ENCODE data around the gene FAM222A. TPM values are rescaled to one million over a fixed set of nuclear protein-coding genes. Genes with fewer than 3 reads are reported as not detected.

The FAM222A gene
- total RNA-seq, 2 experiments from 2014 or later = 1.1 to 1.8 TPM

DNA sequence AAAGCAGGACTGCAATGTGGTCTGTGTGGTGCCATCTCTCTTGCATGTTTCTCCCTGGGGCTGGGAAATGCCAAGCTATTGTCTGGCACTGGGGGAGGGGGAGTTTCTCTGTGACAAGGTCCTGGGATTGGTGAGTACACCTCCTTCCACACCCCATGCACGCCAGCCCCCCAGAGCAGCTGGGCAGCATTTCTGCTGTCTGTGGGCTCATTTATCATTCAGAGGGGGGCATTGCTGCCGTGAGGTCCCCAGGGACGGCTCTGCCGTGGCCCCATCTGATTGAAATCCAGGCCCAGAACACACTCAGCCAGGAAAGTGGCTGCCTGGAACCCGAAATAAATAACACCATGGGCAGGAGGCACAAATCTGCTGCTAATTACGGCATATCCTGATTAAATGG lies 12.6 kb upstream of the FAM222A start:
- peaks cover 11% of the 10 kb centered on the region for H3K27me3 Mint-ChIP-seq
- no peaks in the 10 kb centered on the region for H3K36me3 Mint-ChIP-seq
- H3K4me1 Mint-ChIP-seq = peaks cover 6% of the 10 kb centered on the region
- no peak overlapping the region for H3K4me3 Mint-ChIP-seq
- no peak for DNase-seq
- H3K9me3 Mint-ChIP-seq = no peaks in the 10 kb centered on the region
- H3K27ac Mint-ChIP-seq = no peak overlapping the region

GRCh38 chr12:109702111-109702841 lies 11.3 kb upstream of the FAM222A start:
- Mint-ChIP-seq H3K36me3 (no peaks in the 10 kb centered on the region), H3K27ac (no peak overlapping the region), H3K4me1 (no peaks in the 10 kb centered on the region), H3K4me3 (no peak overlapping the region), H3K9me3 (no peaks in the 10 kb centered on the region), H3K27me3 (peaks cover 11% of the 10 kb centered on the region)
- no peak for DNase-seq

DNA sequence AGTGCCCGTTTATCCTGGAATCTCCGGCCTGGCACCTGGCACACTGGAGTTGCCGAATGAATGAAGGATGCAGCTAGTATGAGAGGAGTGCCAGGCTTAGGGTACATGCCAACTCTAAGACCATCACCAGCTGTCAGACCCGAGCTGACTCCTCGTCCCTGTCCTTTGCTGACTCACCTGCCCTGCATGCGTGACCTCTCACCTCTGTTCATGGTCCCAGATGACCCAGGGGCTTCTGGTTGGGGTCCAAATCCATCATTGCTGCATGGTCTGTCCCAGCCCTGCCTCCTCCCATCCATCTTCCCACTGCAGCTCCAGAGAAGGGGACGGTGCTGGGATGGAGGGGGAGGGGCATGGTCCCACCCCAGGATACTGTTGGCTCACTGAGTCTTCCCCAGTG lies 9.9 kb upstream of the FAM222A start:
- Mint-ChIP-seq H3K36me3 (no peaks in the 10 kb centered on the region), H3K4me3 (no peak overlapping the region), H3K27me3 (peaks cover 11% of the 10 kb centered on the region), H3K4me1 (no peaks in the 10 kb centered on the region), H3K27ac (no peak overlapping the region), H3K9me3 (no peaks in the 10 kb centered on the region)
- DNase-seq = no peak

DNA sequence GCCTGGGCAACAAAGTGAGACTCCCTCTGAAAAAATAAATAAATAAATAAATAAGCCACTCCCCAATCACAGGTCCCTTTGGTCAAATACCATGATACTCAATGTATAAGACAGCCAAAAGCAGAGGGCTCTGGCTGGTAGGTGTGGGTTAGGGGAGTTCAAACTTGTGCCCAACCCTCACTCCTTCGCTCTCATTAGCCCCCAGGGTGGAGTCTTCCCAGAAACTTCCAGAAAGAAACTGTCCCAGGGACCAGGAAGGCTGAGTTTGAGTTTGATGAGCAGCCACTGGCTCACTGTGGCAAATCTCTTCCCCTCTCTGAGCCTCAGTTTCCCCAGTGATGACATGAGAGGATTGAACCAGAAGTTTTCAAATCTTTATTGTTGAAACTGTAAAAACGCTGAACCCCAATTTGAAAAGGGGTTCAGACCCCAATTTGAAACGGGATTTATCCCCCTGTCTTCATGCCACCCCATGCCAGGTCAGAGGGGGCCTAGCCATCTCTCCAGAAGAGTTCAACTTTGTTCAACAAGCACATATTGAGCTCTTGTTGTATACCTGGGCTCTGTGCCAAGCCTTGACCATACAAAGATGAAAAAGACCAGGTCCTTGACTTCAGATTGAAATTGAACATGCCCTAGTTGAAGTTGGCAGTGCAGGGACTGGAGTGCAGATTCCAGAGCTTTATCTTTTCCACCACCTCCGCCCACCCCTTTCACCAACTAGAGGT lies 9.1 kb upstream of the FAM222A start:
- Mint-ChIP-seq H3K9me3 (no peaks in the 10 kb centered on the region), H3K27ac (no peak overlapping the region), H3K36me3 (no peaks in the 10 kb centered on the region), H3K27me3 (peaks cover 13% of the 10 kb centered on the region), H3K4me3 (no peak overlapping the region), H3K4me1 (no peaks in the 10 kb centered on the region)
- DNase-seq = no peak

- Mint-ChIP-seq H3K4me3 (no peak overlapping the region), H3K4me1 (no peaks in the 10 kb centered on the region), H3K27ac (no peak overlapping the region), H3K36me3 (no peaks in the 10 kb centered on the region), H3K27me3 (peaks cover 21% of the 10 kb centered on the region), H3K9me3 (no peaks in the 10 kb centered on the region)
- DNase-seq = no peak
Measured at GRCh38 chr12:109705291-109705690, 8.3 kb upstream of the FAM222A start.

DNA sequence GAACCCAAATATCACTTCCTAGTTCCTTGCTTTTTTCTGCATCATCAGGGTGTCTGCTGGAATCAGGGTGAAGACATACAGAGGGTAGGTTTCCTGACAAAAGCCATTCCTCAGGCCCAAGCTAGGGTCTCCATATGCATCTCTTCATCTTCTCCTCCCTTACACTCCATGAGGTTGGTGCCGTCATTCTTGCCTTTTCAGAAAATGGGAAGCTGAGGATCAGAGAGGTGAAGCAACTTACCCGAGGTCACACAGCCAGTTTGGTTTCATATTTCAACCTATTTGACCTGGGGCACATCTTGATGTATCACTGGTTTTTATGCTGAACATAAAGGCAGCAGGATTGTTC lies 7.3 kb upstream of the FAM222A start:
- Mint-ChIP-seq H3K4me3 (no peak overlapping the region), H3K27ac (no peak overlapping the region), H3K4me1 (no peaks in the 10 kb centered on the region), H3K27me3 (peaks cover 32% of the 10 kb centered on the region), H3K9me3 (no peaks in the 10 kb centered on the region), H3K36me3 (no peaks in the 10 kb centered on the region)
- no peak for DNase-seq

DNA sequence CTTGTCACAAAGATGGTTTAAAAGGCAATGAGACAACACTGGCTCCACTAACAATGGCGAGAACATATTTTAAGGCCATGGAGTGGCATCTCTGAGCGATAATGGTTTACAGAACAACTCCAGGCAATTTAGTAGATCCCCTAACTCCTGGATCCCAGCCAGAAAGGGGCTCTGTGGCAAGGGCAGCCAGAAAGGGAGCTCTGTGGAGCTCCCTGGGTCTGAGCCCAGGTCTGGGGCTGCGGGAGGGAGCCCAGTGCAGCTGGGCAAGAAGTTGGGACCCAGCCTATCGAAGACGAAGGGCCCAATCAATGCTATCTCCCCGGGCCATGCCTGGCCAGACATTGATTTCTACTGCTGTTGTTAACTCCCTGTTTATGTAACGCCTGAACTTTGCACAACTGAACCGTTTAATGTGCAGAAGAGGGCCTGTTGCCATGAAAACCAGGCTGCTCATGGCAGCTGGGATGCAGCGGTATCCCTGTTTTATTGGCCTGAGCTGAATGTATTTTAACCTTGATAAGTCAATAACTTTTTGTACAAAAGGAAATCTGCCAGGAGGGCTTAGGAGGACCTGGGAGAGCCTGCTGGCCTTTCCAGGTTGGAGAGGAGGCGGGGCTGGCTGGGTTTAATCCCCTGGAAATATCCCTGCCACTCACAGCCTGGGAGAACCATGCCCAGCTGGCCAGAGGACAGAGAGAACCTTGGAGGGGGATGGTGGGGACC lies 6.7 kb upstream of the FAM222A start:
- peaks cover 37% of the 10 kb centered on the region for H3K27me3 Mint-ChIP-seq
- H3K9me3 Mint-ChIP-seq = no peaks in the 10 kb centered on the region
- H3K27ac Mint-ChIP-seq = no peak overlapping the region
- no peaks in the 10 kb centered on the region for H3K4me1 Mint-ChIP-seq
- no peak overlapping the region for H3K4me3 Mint-ChIP-seq
- DNase-seq = no peak
- no peaks in the 10 kb centered on the region for H3K36me3 Mint-ChIP-seq

DNA sequence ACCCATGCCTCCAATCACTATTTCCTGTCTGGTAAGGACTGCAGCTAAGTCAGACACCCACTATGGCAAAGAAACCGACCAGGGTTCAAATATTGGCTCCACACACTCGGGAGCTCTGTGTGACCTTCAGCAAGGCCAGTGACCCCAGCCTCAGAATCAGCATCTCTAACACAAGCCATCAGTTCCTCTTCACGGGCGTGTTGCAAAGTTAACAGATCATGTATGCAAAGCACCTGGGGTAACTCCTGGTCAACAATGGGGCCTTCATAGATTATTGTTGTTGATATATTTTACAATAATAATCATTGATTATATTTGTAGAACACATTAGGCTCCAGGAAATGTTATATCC lies 6.2 kb upstream of the FAM222A start:
- Mint-ChIP-seq H3K36me3 (no peaks in the 10 kb centered on the region), H3K27me3 (peaks cover 40% of the 10 kb centered on the region), H3K4me3 (no peak overlapping the region), H3K4me1 (no peaks in the 10 kb centered on the region), H3K27ac (no peak overlapping the region), H3K9me3 (no peaks in the 10 kb centered on the region)
- no peak for DNase-seq

- Mint-ChIP-seq H3K4me1 (no peaks in the 10 kb centered on the region), H3K27me3 (peaks cover 44% of the 10 kb centered on the region), H3K9me3 (no peaks in the 10 kb centered on the region), H3K4me3 (no peak overlapping the region), H3K27ac (no peak overlapping the region), H3K36me3 (no peaks in the 10 kb centered on the region)
- DNase-seq = no peak
Measured at GRCh38 chr12:109708939-109709338, 4.7 kb upstream of the FAM222A start.

- Mint-ChIP-seq H3K4me3 (no peak overlapping the region), H3K4me1 (no peaks in the 10 kb centered on the region), H3K27ac (no peak overlapping the region), H3K9me3 (no peaks in the 10 kb centered on the region), H3K36me3 (no peaks in the 10 kb centered on the region), H3K27me3 (peaks cover 41% of the 10 kb centered on the region)
- DNase-seq = no peak
Measured at GRCh38 chr12:109709401-109709991, 4.1 kb upstream of the FAM222A start.

GRCh38 chr12:109710205-109710746 lies 3.3 kb upstream of the FAM222A start:
- Mint-ChIP-seq H3K4me3 (no peak overlapping the region), H3K9me3 (no peaks in the 10 kb centered on the region), H3K36me3 (no peaks in the 10 kb centered on the region), H3K27me3 (peaks cover 41% of the 10 kb centered on the region), H3K27ac (no peak overlapping the region), H3K4me1 (no peaks in the 10 kb centered on the region)
- no peak for DNase-seq

- Mint-ChIP-seq H3K9me3 (no peaks in the 10 kb centered on the region), H3K36me3 (no peaks in the 10 kb centered on the region), H3K27me3 (peaks cover 42% of the 10 kb centered on the region), H3K4me3 (no peak overlapping the region), H3K27ac (no peak overlapping the region), H3K4me1 (no peaks in the 10 kb centered on the region)
- DNase-seq = no peak
Measured at GRCh38 chr12:109710747-109711595, 2.7 kb upstream of the FAM222A start.

DNA sequence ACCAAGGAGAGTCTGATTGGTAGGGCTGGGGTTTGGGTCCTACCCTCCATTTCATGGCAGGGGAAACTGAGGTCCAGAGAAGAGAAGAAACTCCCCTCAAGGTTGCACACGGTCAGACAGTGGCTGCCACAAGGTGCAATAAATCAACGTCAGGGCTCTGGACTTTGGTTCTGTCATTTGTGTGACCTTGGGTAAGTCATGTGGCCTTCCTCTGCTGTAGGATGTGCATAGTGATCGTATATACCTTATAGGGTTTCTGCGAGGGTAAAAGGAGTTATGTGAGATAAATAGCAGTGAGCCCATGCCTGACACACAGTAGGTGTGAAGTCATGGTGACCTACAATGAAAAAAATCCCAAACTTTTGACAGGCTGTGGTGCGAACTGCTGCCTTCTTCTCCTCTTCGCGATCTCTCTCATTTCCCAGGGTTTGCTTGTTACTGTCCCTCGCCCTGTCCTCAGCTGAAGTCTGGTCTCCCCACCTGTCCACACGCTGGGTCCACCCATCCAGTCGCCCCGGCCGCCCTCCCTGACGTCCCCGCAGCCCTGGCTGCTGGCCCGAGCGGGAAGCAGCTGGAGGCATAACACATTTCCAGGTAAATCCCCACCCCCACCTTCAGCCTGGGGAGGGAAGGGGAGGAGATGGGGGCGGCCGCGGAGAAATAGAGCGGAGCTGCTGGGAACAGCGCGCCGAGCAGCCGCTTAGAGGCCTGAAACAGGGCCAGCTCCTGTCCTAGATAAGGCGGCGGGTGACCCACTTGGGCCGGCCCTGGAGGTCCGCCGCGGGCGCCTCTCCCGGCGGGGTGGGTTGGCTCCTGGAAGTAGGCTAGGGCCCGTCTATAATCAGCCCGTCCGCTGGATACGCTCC lies 1.8 kb upstream of the FAM222A start:
- no peak overlapping the region for H3K27ac Mint-ChIP-seq
- H3K36me3 Mint-ChIP-seq = no peaks in the 10 kb centered on the region
- H3K27me3 Mint-ChIP-seq = peaks cover 50% of the 10 kb centered on the region
- H3K9me3 Mint-ChIP-seq = no peaks in the 10 kb centered on the region
- no peak for DNase-seq
- H3K4me3 Mint-ChIP-seq = no peak overlapping the region
- no peaks in the 10 kb centered on the region for H3K4me1 Mint-ChIP-seq
